GM21737 (cell line): ENCODE measurements around the gene KIF16B.

Experiments used
- ATAC-seq: cut with Tn5 transposase; IDR thresholded peaks from one replicate; pipeline ENCODE4 v1.9.1; 2021; ENCODE audit warnings: mild to moderate bottlenecking, moderate library complexity; ENCODE audit not compliant: unreplicated experiment

The KIF16B gene

GRCh38 chr20:16405254-16405653 lies 168.0 kb downstream of the KIF16B start:
- ATAC-seq = no peak

GRCh38 chr20:16404640-16405039 lies 168.6 kb downstream of the KIF16B start:
- no peak for ATAC-seq

- no peak for ATAC-seq
Observed at GRCh38 chr20:16404171-16404570, 169.1 kb downstream of the KIF16B start.

DNA sequence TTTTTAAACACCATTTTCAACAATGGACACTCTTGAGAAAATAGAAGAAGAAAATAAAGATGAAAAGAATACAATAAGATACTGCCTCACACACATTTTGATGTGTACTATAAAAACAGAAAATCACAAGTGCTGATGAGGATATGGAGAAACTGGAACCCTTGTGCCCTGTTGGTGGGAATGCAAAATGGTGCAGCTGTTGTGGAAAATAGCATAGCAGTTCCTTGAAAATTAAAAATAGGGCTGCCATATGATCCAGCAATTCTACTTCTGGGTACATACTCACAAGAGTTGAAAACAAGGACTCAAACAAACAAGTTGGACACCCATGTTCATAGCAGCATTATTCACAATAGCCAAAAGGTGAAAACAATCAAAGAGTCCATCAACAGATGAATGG lies 173.0 kb downstream of the KIF16B start:
- ATAC-seq = no peak

- no peak for ATAC-seq
Observed at GRCh38 chr20:16399801-16400200, 173.4 kb downstream of the KIF16B start.

GRCh38 chr20:16397086-16397485 lies 176.2 kb downstream of the KIF16B start:
- no peak for ATAC-seq

DNA sequence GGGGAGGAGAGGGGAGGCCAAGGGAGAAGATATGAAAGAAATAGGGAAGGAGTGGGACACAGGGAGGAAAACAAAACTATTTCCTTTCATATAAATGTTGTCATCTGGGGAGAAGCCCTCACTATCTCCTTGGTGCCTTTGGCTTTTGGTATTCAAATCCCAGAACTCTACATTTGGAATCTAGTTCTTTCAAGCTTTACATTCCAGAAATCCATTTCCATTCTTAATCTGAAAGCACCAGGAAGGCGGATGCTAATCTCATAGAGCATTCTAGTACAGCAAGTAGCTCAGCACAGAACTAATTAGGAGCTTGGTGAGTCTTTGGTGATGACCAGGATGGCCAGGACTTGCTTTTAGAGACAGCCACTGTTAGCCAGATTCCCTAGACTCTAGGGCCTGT lies 177.9 kb downstream of the KIF16B start:
- ATAC-seq = no peak

- no peak for ATAC-seq
Observed at GRCh38 chr20:16394784-16395183, 178.5 kb downstream of the KIF16B start.

GRCh38 chr20:16393836-16394235 lies 179.4 kb downstream of the KIF16B start:
- ATAC-seq = no peak

DNA sequence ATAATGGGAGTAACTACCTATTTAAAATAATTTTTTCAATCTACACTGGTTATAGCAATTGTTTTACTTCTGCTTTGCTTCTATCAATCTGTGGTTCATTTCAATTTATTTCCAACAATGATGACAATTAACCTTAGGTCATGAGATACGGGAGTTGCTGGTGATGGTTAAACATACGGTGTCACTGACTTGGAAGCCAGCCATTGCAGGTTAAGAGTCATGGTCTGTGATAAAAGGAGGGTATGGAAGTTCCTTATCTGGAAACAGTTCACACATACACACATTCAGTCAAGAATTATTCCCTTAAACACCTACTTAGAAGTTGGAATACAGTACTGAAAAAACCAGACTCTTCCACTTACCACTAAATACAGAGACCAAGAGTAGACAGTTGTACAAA lies 180.0 kb downstream of the KIF16B start:
- no peak for ATAC-seq

GRCh38 chr20:16392346-16392745 lies 180.9 kb downstream of the KIF16B start:
- ATAC-seq = peak; percentile 95

DNA sequence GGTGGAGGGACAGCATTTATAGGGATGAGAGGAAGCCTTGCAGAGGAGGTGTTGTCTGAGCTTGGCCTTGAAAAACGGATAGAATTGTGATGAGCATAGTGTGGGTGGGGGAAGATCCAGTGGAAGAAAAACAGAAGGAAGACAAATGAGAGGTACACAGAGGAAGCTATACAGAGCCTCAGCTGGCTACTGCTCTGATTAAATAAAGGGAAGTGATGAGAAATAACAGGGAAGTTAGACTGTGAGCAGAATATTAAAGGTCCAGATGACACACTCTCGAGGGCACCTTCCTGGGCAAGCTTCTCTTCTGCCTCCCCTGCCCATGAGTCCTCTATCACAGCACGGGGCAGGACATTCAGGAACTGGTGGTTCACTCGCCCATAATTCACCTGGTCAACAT lies 182.3 kb downstream of the KIF16B start:
- no peak for ATAC-seq

DNA sequence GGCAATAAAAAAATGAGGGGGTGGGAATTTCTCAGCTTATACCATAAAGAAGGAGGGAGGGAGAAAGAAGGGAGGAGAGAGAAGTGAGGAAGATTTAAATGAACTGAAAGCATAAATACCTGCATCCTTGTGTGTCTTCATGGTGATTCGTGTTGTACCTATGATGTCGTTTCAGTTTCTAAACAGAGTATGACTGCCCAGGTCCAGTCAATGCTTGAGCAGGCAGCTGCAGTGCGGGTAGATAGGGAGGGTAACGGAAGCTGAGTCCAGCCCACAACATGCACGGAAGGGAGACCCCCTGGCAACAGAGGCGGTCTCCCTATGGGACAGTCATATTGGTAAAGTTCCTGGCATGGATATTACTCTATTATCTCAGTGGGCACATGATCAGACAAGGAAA lies 184.5 kb downstream of the KIF16B start:
- no peak for ATAC-seq

DNA sequence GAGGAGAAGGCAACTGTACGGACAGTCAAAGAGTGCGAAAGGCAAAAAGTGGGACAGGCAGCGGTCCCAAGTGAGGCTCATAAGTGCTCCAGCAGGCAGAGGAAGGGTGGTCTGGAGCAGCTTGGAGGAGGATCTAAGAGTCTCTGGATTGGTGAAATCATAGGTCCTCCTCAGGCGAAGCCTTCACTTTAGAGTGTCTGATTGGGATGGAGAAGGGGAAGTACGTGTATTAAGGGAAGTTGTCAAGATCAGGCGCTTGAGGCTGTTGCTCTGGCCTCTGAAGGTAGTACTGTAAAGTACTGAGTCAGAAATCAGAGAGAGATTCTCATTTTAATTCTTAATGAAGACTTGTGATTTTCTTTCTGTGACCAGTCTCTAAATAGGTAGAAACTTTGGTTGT lies 185.6 kb downstream of the KIF16B start:
- no peak for ATAC-seq

GRCh38 chr20:16385891-16386290 lies 187.4 kb downstream of the KIF16B start:
- ATAC-seq = no peak

GRCh38 chr20:16385462-16385861 lies 187.8 kb downstream of the KIF16B start:
- ATAC-seq = no peak

- ATAC-seq = no peak
Observed at GRCh38 chr20:16381444-16381843, 191.8 kb downstream of the KIF16B start.

DNA sequence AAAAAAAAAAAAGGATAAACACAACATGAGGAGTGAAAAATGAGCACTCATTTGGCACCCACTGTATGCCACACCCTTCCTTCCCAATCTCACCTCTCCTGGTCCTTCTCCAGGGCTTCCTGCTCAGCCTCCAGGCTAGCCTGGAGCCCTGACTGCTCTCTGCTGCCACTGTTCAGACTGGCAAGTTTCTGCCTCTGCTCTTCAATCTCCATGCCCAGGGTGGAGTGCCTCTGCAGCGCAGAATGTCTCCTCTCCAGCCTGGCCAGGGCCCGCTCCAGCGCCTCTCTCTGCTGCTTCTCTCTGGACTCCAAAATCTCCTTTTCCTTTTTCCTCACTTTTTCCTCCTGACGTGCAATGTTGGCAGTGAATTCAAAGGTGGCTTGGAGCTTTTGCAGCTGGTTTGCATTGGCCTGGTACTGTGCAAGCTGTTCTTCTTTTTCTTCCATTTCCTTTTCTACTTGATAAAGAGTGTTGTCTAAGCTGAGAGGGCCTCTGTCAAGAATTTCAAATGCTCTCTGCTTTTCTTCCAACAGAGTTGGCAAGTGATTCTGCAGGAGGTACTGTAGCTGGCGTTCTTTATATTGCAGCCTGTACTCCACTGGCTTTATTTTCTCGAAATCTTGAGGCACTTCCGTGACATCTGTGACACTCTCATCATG lies 194.4 kb downstream of the KIF16B start:
- ATAC-seq = no peak

DNA sequence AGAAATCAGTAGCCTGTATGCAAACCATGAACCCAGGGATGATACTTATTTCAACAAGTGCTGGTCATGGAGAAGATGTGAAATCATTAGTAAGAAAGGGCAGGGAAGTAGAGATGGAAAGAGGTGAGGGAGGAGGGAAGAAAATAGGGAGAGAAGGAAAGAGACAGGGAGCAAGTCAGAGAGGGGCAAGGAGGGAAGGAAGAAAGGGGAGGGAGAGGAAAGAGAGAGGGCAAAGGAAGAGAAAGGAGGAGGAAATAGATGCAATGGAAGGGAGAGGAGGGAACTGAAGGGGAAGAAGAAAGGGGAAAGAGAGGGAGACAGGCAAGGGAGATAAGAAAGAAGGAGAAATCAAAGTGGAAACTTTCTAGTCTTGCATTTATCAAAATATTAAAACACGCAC lies 195.1 kb downstream of the KIF16B start:
- ATAC-seq = no peak

- ATAC-seq = no peak
Observed at GRCh38 chr20:16369441-16369840, 203.8 kb downstream of the KIF16B start.

DNA sequence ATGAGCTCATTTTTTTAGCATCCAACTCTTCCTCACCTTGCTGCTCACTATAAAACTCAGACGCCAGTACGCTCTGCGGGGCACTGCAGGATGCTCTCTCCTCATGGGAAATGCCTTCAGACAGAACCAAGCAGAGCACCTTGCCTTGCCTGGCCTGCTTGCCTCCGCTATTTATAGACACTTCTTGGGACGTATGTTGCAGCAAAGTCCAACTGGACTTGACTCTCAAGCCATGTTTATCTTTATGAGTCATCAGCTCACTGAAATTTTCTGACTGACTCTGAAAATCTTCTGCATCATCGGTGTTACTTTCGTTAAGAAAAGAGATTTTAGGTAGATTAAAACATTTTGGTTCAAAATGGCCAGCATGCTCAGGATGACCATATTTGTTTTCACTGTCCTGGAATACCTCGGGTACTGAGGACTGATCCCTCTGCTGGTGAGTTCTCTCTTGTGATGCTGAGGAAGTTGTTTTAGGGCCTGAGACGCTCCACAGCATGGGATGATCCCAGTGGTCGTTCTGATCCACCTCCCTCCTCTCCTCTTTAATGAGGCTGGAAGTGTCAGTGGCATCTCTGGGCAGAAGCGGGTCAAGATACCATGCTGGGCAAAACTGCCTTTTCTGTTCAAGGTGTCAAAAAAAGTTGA lies 204.5 kb downstream of the KIF16B start:
- ATAC-seq = no peak

DNA sequence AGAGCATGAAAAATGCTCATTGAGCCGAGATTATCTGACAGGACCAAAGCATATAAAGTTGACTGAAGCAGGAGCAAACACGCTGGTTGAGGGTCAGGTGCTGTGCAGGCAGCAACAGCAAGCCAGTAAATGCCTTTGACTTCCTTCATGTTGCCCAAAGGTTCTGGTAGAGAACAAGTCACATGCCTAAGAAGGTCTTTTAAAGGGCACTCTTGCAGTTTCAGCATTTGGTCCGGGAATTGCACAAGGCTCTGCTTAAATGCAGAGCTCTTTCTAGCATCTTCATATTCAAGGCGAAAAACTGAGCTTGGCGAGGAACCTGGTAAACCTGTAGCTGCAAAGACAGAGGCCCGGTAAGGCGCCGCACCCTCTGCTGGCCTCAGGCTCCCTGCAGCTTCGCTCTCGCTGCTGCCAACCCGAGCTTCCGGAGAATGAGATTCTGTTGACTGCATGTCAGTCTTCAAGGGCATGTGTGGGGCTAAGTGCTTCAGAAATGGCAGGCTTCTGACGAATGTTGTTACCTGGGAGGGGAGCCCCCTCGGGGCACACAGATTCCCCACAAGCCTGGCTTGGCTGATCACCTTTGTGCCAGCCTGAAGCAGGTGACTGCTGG lies 205.2 kb downstream of the KIF16B start:
- no peak for ATAC-seq
